Liver (tissue), 9 donors: Measurements from ENCODE around the gene CELSR1. TPM values are rescaled to one million over a fixed set of nuclear protein-coding genes. Genes with fewer than 3 reads are reported as not detected.

Source experiments
- DNase-seq: peaks from one replicate; pipeline ENCODE4 v3.0.0-alpha.2; 2017; ENCODE audit warnings: low spot score
- H3K27ac ChIP-seq, 2 donors: one replicate each; pipeline ENCODE4 v1.7.0; 2013; ENCODE audit warnings: inconsistent platforms in 2 of 2, low read length in 2 of 2, control low read depth in 1 of 2, low read depth in 1 of 2, mild to moderate bottlenecking in 1 of 2
- H3K27me3 ChIP-seq, 4 donors: one replicate each; pipeline versions ENCODE4 v1.6.1 to v1.7.0; 2013; ENCODE audit warnings: low read length in 3 of 4, inconsistent platforms in 1 of 4, mild to moderate bottlenecking in 1 of 4, moderate library complexity in 1 of 4; ENCODE audit not compliant: control insufficient read depth in 4 of 4, insufficient read depth in 4 of 4
- H3K36me3 ChIP-seq, 4 donors: one replicate each; pipeline versions ENCODE4 v1.6.1 to v1.7.0; 2013; ENCODE audit warnings: low read length in 3 of 4, mild to moderate bottlenecking in 3 of 4, low read depth in 1 of 4, moderate library complexity in 1 of 4; ENCODE audit not compliant: control insufficient read depth in 4 of 4, insufficient read depth in 3 of 4
- H3K4me1 ChIP-seq, 4 donors: one replicate each; pipeline versions ENCODE4 v1.6.1 to v1.7.0; 2013; ENCODE audit warnings: low read length in 3 of 4, mild to moderate bottlenecking in 3 of 4, moderate library complexity in 1 of 4; ENCODE audit not compliant: control insufficient read depth in 4 of 4, insufficient read depth in 4 of 4
- H3K4me3 ChIP-seq, 3 donors: one replicate each; pipeline versions ENCODE4 v1.6.1 to v1.7.0; 2013; ENCODE audit warnings: low read length in 3 of 3, control low read depth in 1 of 3, low read depth in 1 of 3, mild to moderate bottlenecking in 1 of 3
- H3K9ac ChIP-seq, 2 donors: one replicate each; pipeline ENCODE4 v1.7.0; 2013; ENCODE audit warnings: low read length in 2 of 2, mild to moderate bottlenecking in 2 of 2, moderate library complexity in 2 of 2, control low read depth in 1 of 2, low read depth in 1 of 2
- H3K9me3 ChIP-seq, 4 donors: one replicate each; pipeline versions ENCODE4 v1.6.1 to v1.7.0; 2013; ENCODE audit warnings: low read length in 3 of 4; ENCODE audit not compliant: control insufficient read depth in 4 of 4
- ATF3 ChIP-seq: IDR thresholded peaks from 2 replicates; pipeline ENCODE4 v1.6.1; 2016; ENCODE audit warnings: antibody characterized with exemption
- CTCF ChIP-seq: fragments of 150-350 bp; IDR thresholded peaks from 2 replicates; pipeline ENCODE4 v1.5.1; 2017; ENCODE audit warnings: improper control_type of control experiment, low read depth, low read length; ENCODE audit not compliant: missing input control
- EGR1 ChIP-seq, 2 donors: IDR thresholded peaks; 2 replicates each; pipeline ENCODE4 v1.6.1; 2016 to 2018; ENCODE audit warnings: antibody characterized with exemption in 2 of 2, low read depth in 2 of 2
- FOXA1 ChIP-seq: IDR thresholded peaks from 2 replicates; pipeline ENCODE4 v1.6.1; 2016; ENCODE audit warnings: antibody characterized with exemption
- FOXA2 ChIP-seq: IDR thresholded peaks from 2 replicates; pipeline ENCODE4 v1.6.1; 2016; ENCODE audit warnings: antibody characterized with exemption
- GABPA ChIP-seq, 2 donors: IDR thresholded peaks in 1 of 2; conservative IDR thresholded peaks in 1 of 2; 2 replicates each; pipeline ENCODE4 v1.6.1; 2016; ENCODE audit warnings: antibody characterized with exemption in 2 of 2, mild to moderate bottlenecking in 1 of 2, moderate library complexity in 1 of 2
- HNF4A ChIP-seq, 2 donors: conservative IDR thresholded peaks; 2 replicates each; pipeline ENCODE4 v1.6.1; 2016; ENCODE audit warnings: antibody characterized with exemption in 2 of 2, mild to moderate bottlenecking in 2 of 2
- HNF4G ChIP-seq: IDR thresholded peaks from 2 replicates; pipeline ENCODE4 v1.6.1; 2016; ENCODE audit warnings: antibody characterized with exemption
- NR2F2 ChIP-seq: IDR thresholded peaks from 2 replicates; pipeline ENCODE4 v1.6.1; 2016; ENCODE audit warnings: antibody characterized with exemption
- RAD21 ChIP-seq, 2 donors: IDR thresholded peaks; 2 replicates each; pipeline ENCODE4 v1.6.1; 2016; ENCODE audit warnings: antibody characterized with exemption in 2 of 2, mild to moderate bottlenecking in 2 of 2
- REST ChIP-seq: IDR thresholded peaks from 2 replicates; pipeline ENCODE4 v1.6.1; 2016; ENCODE audit warnings: antibody characterized with exemption, mild to moderate bottlenecking
- RXRA ChIP-seq, 2 donors: IDR thresholded peaks; 2 replicates each; pipeline ENCODE4 v1.6.1; 2017 to 2018; ENCODE audit warnings: antibody characterized with exemption in 2 of 2, mild to moderate bottlenecking in 1 of 2
- SP1 ChIP-seq: IDR thresholded peaks from 2 replicates; pipeline ENCODE4 v1.6.1; 2018; ENCODE audit warnings: antibody characterized with exemption, mild to moderate bottlenecking
- TAF1 ChIP-seq: conservative IDR thresholded peaks from 2 replicates; pipeline ENCODE4 v1.6.1; 2016; ENCODE audit warnings: antibody characterized with exemption, mild to moderate bottlenecking
- YY1 ChIP-seq: IDR thresholded peaks from 2 replicates; pipeline ENCODE4 v1.6.1; 2016; ENCODE audit warnings: antibody characterized with exemption, mild to moderate bottlenecking
- ZBTB33 ChIP-seq: IDR thresholded peaks from 2 replicates; pipeline ENCODE4 v1.6.1; 2016; ENCODE audit warnings: antibody characterized with exemption
- WGBS: extraction: QIAGEN DNeasy Blood & Tissue Kit; methylation state at CpG from one replicate; pipeline ENCODE4 v1.1.7; 2013; 5-methylcytosine and 5-hydroxymethylcytosine counted together
- polyA plus RNA-seq, 2 donors: library from polyadenylated mRNA; stranded (reverse) in 1 of 2; unstranded in 1 of 2; fragments of 200-250 nt in 1 of 2; fragments of >200 nt in 1 of 2; fragmentation: Nextera tagmentation in 1 of 2; extraction: Ambion mirVana in 1 of 2; gene quantifications; one replicate each; pipeline versions ENCODE4 v1.2.1 to v1.2.3, GENCODE V29; 2013 to 2015
- total RNA-seq, 2 donors: library from RNA; depleted of rRNA; stranded (reverse); fragments of >200 nt; gene quantifications; one replicate each; pipeline ENCODE4 v1.2.3, GENCODE V29; 2014
- donor health status: healthy.
- donor health status: healthy.
- donor health status: healthy.
- donor health status: healthy.
- donor health status: healthy.

Gene CELSR1
- total and polyA plus RNA-seq, 4 donors, result 0.37 to 1.6 (median 1.3) TPM

GRCh38 chr22:46320716-46321386 is 216.6 kb downstream of the CELSR1 start:
- H3K4me3 ChIP-seq, result no peak overlapping the region
- H3K4me1 ChIP-seq, result no peaks in the 10 kb centered on the region
- no peak for TF ChIP-seq ZBTB33
- no peak for TF ChIP-seq GABPA (IDR thresholded peaks at IDR 0.05 in 1 of 2, conservative IDR thresholded peaks at IDR 0.05 in 1 of 2)
- no peak for TF ChIP-seq FOXA2
- no peak for TF ChIP-seq EGR1 (IDR thresholded peaks at IDR 0.05; ENCODE audit: low read depth in 2 of 2)
- no peak for TF ChIP-seq YY1
- no peak for TF ChIP-seq ATF3
- TF ChIP-seq HNF4A (conservative IDR thresholded peaks at IDR 0.05), result no peak
- no peak for TF ChIP-seq FOXA1
- no peak for TF ChIP-seq TAF1
- TF ChIP-seq RXRA (IDR thresholded peaks at IDR 0.05), result no peak
- TF ChIP-seq REST, result no peak
- TF ChIP-seq NR2F2, result no peak
- H3K27ac ChIP-seq, result no peak overlapping the region
- H3K9me3 ChIP-seq, result no peaks in the 10 kb centered on the region
- no peak for DNase-seq
- H3K27me3 ChIP-seq, result no peaks in the 10 kb centered on the region
- no peak overlapping the region for H3K9ac ChIP-seq
- no peaks in the 10 kb centered on the region for H3K36me3 ChIP-seq
- 96% methylated on average over 20 of the region's 20 CpGs for WGBS

GRCh38 chr22:46320166-46320710 is 217.2 kb downstream of the CELSR1 start:
- no peak for DNase-seq
- WGBS, result 97% methylated on average over 14 of the region's 14 CpGs
- Histone ChIP-seq H3K27me3 (no peaks in the 10 kb centered on the region), H3K4me1 (no peaks in the 10 kb centered on the region), H3K27ac (no peak overlapping the region), H3K4me3 (no peak overlapping the region), H3K9me3 (no peaks in the 10 kb centered on the region), H3K36me3 (no peaks in the 10 kb centered on the region), H3K9ac (no peak overlapping the region)
- TF ChIP-seq EGR1 (IDR thresholded peaks at IDR 0.05; ENCODE audit: low read depth in 2 of 2), result no peak
- TF ChIP-seq CTCF, result no peak
- no peak for TF ChIP-seq RAD21 (IDR thresholded peaks at IDR 0.05)
- TF ChIP-seq GABPA (IDR thresholded peaks at IDR 0.05 in 1 of 2, conservative IDR thresholded peaks at IDR 0.05 in 1 of 2), result no peak
- no peak for TF ChIP-seq FOXA1
- TF ChIP-seq REST, result no peak
- TF ChIP-seq ZBTB33, result no peak
- TF ChIP-seq SP1, result no peak
- TF ChIP-seq ATF3, result no peak
- no peak for TF ChIP-seq FOXA2
- no peak for TF ChIP-seq TAF1
- no peak for TF ChIP-seq HNF4G
- no peak for TF ChIP-seq HNF4A (conservative IDR thresholded peaks at IDR 0.05)
- TF ChIP-seq RXRA (IDR thresholded peaks at IDR 0.05), result no peak
- TF ChIP-seq NR2F2, result no peak
